PC-3 (cell line): ENCODE results near the gene NPY5R. TPM values are rescaled to one million over a fixed set of nuclear protein-coding genes. Genes with fewer than 3 reads are reported as not detected.
A peak's percentile ranks its signal among the peaks of the same experiment; 100 is the strongest.

Experiments
- ATAC-seq: fragments of 200-7000 bp; cut with Tn5 transposase; 2 replicates; pipeline ENCODE4 v1.9.1; 2020; ENCODE audit warnings: mild to moderate bottlenecking, moderate library complexity
- BruUV-seq: library from RNA; stranded (reverse); fragments of 400-500 nt; replicated peaks from 2 replicates; lab custom pipeline; 2021; lab: Mats Ljungman, UMichigan
- CTCF ChIA-PET: fragments of 300-600 bp; sonication (Branson Sonifier 250); formaldehyde crosslinking; loops from one replicate; lab custom pipeline; 2022; ENCODE audit warnings: antibody characterized with exemption; lab: Charles Lee
- POLR2A ChIA-PET: fragments of 300-600 bp; sonication (Branson Sonifier 250); formaldehyde crosslinking; loops from one replicate; lab custom pipeline; 2022; ENCODE audit warnings: antibody characterized with exemption; ENCODE audit not compliant: unreplicated experiment; lab: Charles Lee
- DNase-seq: peaks from one replicate; pipeline ENCODE4 v3.0.0-alpha.2; 2015
- H2AFZ ChIP-seq: fragments of 300-600 bp; sonication (generic); 2 replicates; pipeline ENCODE4 v1.6.0; 2016; ENCODE audit warnings: antibody characterized with exemption, low read length
- H3F3A ChIP-seq: fragments of 300-600 bp; sonication (generic); one replicate; pipeline ENCODE4 v1.6.0; 2017; ENCODE audit warnings: antibody characterized with exemption, low read length, control low read depth, mild to moderate bottlenecking; ENCODE audit not compliant: unreplicated experiment
- H3K27ac ChIP-seq: fragments of 300-600 bp; sonication (generic); 2 replicates; pipeline ENCODE4 v1.5.1; 2016; ENCODE audit warnings: mild to moderate bottlenecking, low read length
- H3K27me3 ChIP-seq: fragments of 300-600 bp; sonication (generic); 2 replicates; pipeline ENCODE4 v1.6.1; 2016; ENCODE audit warnings: low read length, mixed read lengths
- H3K36me3 ChIP-seq: fragments of 300-600 bp; sonication (generic); 2 replicates; pipeline ENCODE4 v1.6.1; 2016; ENCODE audit warnings: low read depth, mixed run types, low read length, mixed read lengths
- H3K4me1 ChIP-seq: fragments of 300-600 bp; sonication (generic); 2 replicates; pipeline ENCODE4 v1.5.1; 2016; ENCODE audit warnings: low read length; ENCODE audit not compliant: insufficient read depth
- H3K4me2 ChIP-seq: fragments of 300-600 bp; sonication (generic); 2 replicates; pipeline ENCODE4 v1.6.0; 2016; ENCODE audit warnings: low read length
- H3K4me3 ChIP-seq: fragments of 300-600 bp; sonication (generic); 2 replicates; pipeline ENCODE4 v1.5.1; 2016; ENCODE audit warnings: mild to moderate bottlenecking, low read length, mixed read lengths
- H3K79me2 ChIP-seq: fragments of 300-600 bp; sonication (generic); 2 replicates; pipeline ENCODE4 v1.6.1; 2017; ENCODE audit warnings: low read length, mixed read lengths
- H3K9ac ChIP-seq: fragments of 300-600 bp; sonication (generic); 2 replicates; pipeline ENCODE4 v1.6.0; 2016; ENCODE audit warnings: mild to moderate bottlenecking, low read length
- H3K9me2 ChIP-seq: fragments of 300-600 bp; sonication (generic); replicated peaks from 2 replicates; pipeline ENCODE4 v1.6.1; 2016; ENCODE audit warnings: mixed run types, low read length, mixed read lengths
- H3K9me3 ChIP-seq: fragments of 300-600 bp; sonication (generic); 2 replicates; pipeline ENCODE4 v1.6.1; 2016; ENCODE audit warnings: low read length, mixed read lengths
- H4K20me1 ChIP-seq: fragments of 300-600 bp; sonication (generic); 2 replicates; pipeline ENCODE4 v1.6.1; 2016; ENCODE audit warnings: low read length, mixed read lengths
- CTCF ChIP-seq: fragments of 300-600 bp; sonication (generic); conservative IDR thresholded peaks from 2 replicates; pipeline ENCODE4 v1.5.1; 2017; ENCODE audit warnings: antibody characterized with exemption, low read depth, mild to moderate bottlenecking, low read length
- EZH2 ChIP-seq: fragments of 300-600 bp; sonication (generic); IDR thresholded peaks from one replicate; pipeline ENCODE4 v1.6.1; 2017; ENCODE audit warnings: antibody characterized with exemption, mild to moderate bottlenecking, low read length; ENCODE audit not compliant: unreplicated experiment
- EZH2phosphoT487 ChIP-seq: fragments of 300-600 bp; sonication (generic); IDR thresholded peaks from 2 replicates; pipeline ENCODE4 v1.6.1; 2018; ENCODE audit warnings: mild to moderate bottlenecking, antibody characterized with exemption, low read length, borderline replicate concordance
- intact Hi-C: fragments of 100-400 bp; cut with micrococcal nuclease; formaldehyde crosslinking; loops from 2 replicates; pipeline ENCODE4 v1.9.0; 2023
- total RNA-seq: library from RNA; depleted of rRNA; stranded (reverse); fragments of >200 nt; gene quantifications from 2 replicates; pipeline ENCODE4 v1.2.3, GENCODE V29; 2014

The NPY5R gene
- total RNA-seq, 1 experiment from 2014 or later = not detected

- DNase-seq (no peak), ATAC-seq (no peak)
- no peaks in the 10 kb centered on the region for H3K79me2 ChIP-seq
- no peaks in the 10 kb centered on the region for H3K9me2 ChIP-seq
- H3K4me3 ChIP-seq = no peak overlapping the region
- H3K27me3 ChIP-seq = no peaks in the 10 kb centered on the region
- no peak overlapping the region for H2AFZ ChIP-seq
- no peaks in the 10 kb centered on the region for H3F3A ChIP-seq
- no peaks in the 10 kb centered on the region for H3K9me3 ChIP-seq
- no peaks in the 10 kb centered on the region for H3K4me1 ChIP-seq
- ChIA-PET CTCF (no interaction called here), POLR2A (no interaction called here)
- no peaks in the 10 kb centered on the region for H4K20me1 ChIP-seq
- intact Hi-C loops = no loop called here
- H3K9ac ChIP-seq = no peak overlapping the region
- H3K4me2 ChIP-seq = no peak overlapping the region
- no TSS peak for BruUV-seq
- TF ChIP-seq CTCF = no peak
- H3K27ac ChIP-seq = no peak overlapping the region
- H3K36me3 ChIP-seq = no peaks in the 10 kb centered on the region
These were observed 744 bp downstream of the NPY5R start for GRCh38 chr4:163344147-163345125.

GRCh38 chr4:163350672-163351071, 7.0 kb downstream of the NPY5R start:
- H3K36me3 ChIP-seq = no peaks in the 10 kb centered on the region
- H4K20me1 ChIP-seq = no peaks in the 10 kb centered on the region
- H3K9me2 ChIP-seq = no peaks in the 10 kb centered on the region
- CTCF ChIA-PET = no interaction called here
- intact Hi-C loops = loop anchor here (2.0 to 10.0 kb wide), 2 partner anchors 16 to 104 kb away; no protein-coding TSS in a partner anchor
- H3F3A ChIP-seq = no peaks in the 10 kb centered on the region
- no peak overlapping the region for H2AFZ ChIP-seq
- no peaks in the 10 kb centered on the region for H3K9me3 ChIP-seq
- peak; percentile 65 for DNase-seq
- no peak overlapping the region for H3K4me3 ChIP-seq
- POLR2A ChIA-PET = no interaction called here
- no peak overlapping the region for H3K9ac ChIP-seq
- peaks cover 5% of the 10 kb centered on the region for H3K4me1 ChIP-seq
- no peaks in the 10 kb centered on the region for H3K79me2 ChIP-seq
- no peaks in the 10 kb centered on the region for H3K27me3 ChIP-seq
- no TSS peak for BruUV-seq
- ATAC-seq = peak; percentile 95
- H3K4me2 ChIP-seq = no peak overlapping the region
- no peak overlapping the region for H3K27ac ChIP-seq
- TF ChIP-seq EZH2 = no peak
- TF ChIP-seq CTCF = no peak
- no peak for TF ChIP-seq EZH2phosphoT487

GRCh38 chr4:163353054-163353453, 9.4 kb downstream of the NPY5R start:
- H3K9me3 ChIP-seq = no peaks in the 10 kb centered on the region
- H3K4me2 ChIP-seq = no peak overlapping the region
- H3K27me3 ChIP-seq = no peaks in the 10 kb centered on the region
- DNase-seq = no peak
- H4K20me1 ChIP-seq = no peaks in the 10 kb centered on the region
- H3K9me2 ChIP-seq = no peaks in the 10 kb centered on the region
- H3K27ac ChIP-seq = no peak overlapping the region
- no TSS peak for BruUV-seq
- ATAC-seq = no peak
- H3K79me2 ChIP-seq = no peaks in the 10 kb centered on the region
- H3K9ac ChIP-seq = no peak overlapping the region
- no peaks in the 10 kb centered on the region for H3F3A ChIP-seq
- no peak for TF ChIP-seq EZH2phosphoT487
- TF ChIP-seq EZH2 = no peak
- TF ChIP-seq CTCF = no peak
- intact Hi-C loops = loop anchor here (10.0 kb wide), 1 partner anchor 102 kb away; no protein-coding TSS in a partner anchor
- no peaks in the 10 kb centered on the region for H3K36me3 ChIP-seq
- H2AFZ ChIP-seq = no peak overlapping the region
- ChIA-PET CTCF (no interaction called here), POLR2A (interaction anchor here (0.6 kb wide), 1 partner anchor 402 kb away, joined by 8 read pairs; no protein-coding TSS in a partner anchor)
- peaks cover 5% of the 10 kb centered on the region for H3K4me1 ChIP-seq
- no peak overlapping the region for H3K4me3 ChIP-seq
